ENCODE results near the gene TMPRSS4. TPM values are rescaled to one million over a fixed set of nuclear protein-coding genes. Genes with fewer than 3 reads are reported as not detected.
"Not testable (repeated sequence)": the region's sequence is repeated elsewhere in the genome, so short reads cannot be mapped to it uniquely, and the experiment has no call there.

The TMPRSS4 gene
- total RNA-seq, 2 experiments from 2014 or later, result not detected

GRCh38 chr11:118051611-118052461 is 25.0 kb upstream of the TMPRSS4 start:
- peak overlapping the region; percentile 86 for H3K27ac Mint-ChIP-seq
- H3K4me1 Mint-ChIP-seq, result peaks cover 51% of the 10 kb centered on the region
- H3K36me3 Mint-ChIP-seq, result no peaks in the 10 kb centered on the region
- no peaks in the 10 kb centered on the region for H3K9me3 Mint-ChIP-seq
- H3K4me3 Mint-ChIP-seq, result no peak overlapping the region
- H3K27me3 Mint-ChIP-seq, result no peaks in the 10 kb centered on the region
- DNase-seq, result peak; percentile 59

- Mint-ChIP-seq H3K36me3 (no peaks in the 10 kb centered on the region), H3K9me3 (no peaks in the 10 kb centered on the region), H3K27ac (peak overlapping the region; percentile 68), H3K4me1 (peaks cover 44% of the 10 kb centered on the region), H3K27me3 (peaks cover 5% of the 10 kb centered on the region), H3K4me3 (no peak overlapping the region)
- no peak for DNase-seq
Observed at GRCh38 chr11:118052581-118053206, 24.2 kb upstream of the TMPRSS4 start.

GRCh38 chr11:118054712-118055640 is 21.9 kb upstream of the TMPRSS4 start:
- Mint-ChIP-seq H3K4me3 (no peak overlapping the region), H3K4me1 (peaks cover 32% of the 10 kb centered on the region), H3K27ac (no peak overlapping the region), H3K36me3 (no peaks in the 10 kb centered on the region), H3K27me3 (peaks cover 5% of the 10 kb centered on the region), H3K9me3 (no peaks in the 10 kb centered on the region)
- no peak for DNase-seq

- DNase-seq, result no peak
- Mint-ChIP-seq H3K27me3 (peaks cover 5% of the 10 kb centered on the region), H3K27ac (no peak overlapping the region), H3K4me3 (no peak overlapping the region), H3K36me3 (no peaks in the 10 kb centered on the region), H3K9me3 (no peaks in the 10 kb centered on the region), H3K4me1 (peaks cover 23% of the 10 kb centered on the region)
Observed at GRCh38 chr11:118055966-118056365, 20.9 kb upstream of the TMPRSS4 start.

GRCh38 chr11:118056806-118057205 is 20.1 kb upstream of the TMPRSS4 start:
- H3K9me3 Mint-ChIP-seq, result no peaks in the 10 kb centered on the region
- H3K4me1 Mint-ChIP-seq, result peaks cover 15% of the 10 kb centered on the region
- H3K4me3 Mint-ChIP-seq, result no peak overlapping the region
- no peak overlapping the region for H3K27ac Mint-ChIP-seq
- H3K36me3 Mint-ChIP-seq, result no peaks in the 10 kb centered on the region
- peaks cover 5% of the 10 kb centered on the region for H3K27me3 Mint-ChIP-seq
- DNase-seq, result no peak

- peaks cover 5% of the 10 kb centered on the region for H3K27me3 Mint-ChIP-seq
- no peak overlapping the region for H3K27ac Mint-ChIP-seq
- H3K9me3 Mint-ChIP-seq, result no peaks in the 10 kb centered on the region
- no peak for DNase-seq
- H3K36me3 Mint-ChIP-seq, result no peaks in the 10 kb centered on the region
- H3K4me1 Mint-ChIP-seq, result peaks cover 8% of the 10 kb centered on the region
- no peak overlapping the region for H3K4me3 Mint-ChIP-seq
Observed at GRCh38 chr11:118057251-118058145, 19.4 kb upstream of the TMPRSS4 start.

GRCh38 chr11:118058311-118059245 is 18.3 kb upstream of the TMPRSS4 start:
- no peaks in the 10 kb centered on the region for H3K36me3 Mint-ChIP-seq
- H3K4me3 Mint-ChIP-seq, result no peak overlapping the region
- peaks cover 5% of the 10 kb centered on the region for H3K27me3 Mint-ChIP-seq
- no peak overlapping the region for H3K27ac Mint-ChIP-seq
- H3K9me3 Mint-ChIP-seq, result no peaks in the 10 kb centered on the region
- no peaks in the 10 kb centered on the region for H3K4me1 Mint-ChIP-seq
- no peak for DNase-seq

GRCh38 chr11:118059246-118059940 is 17.5 kb upstream of the TMPRSS4 start:
- no peaks in the 10 kb centered on the region for H3K36me3 Mint-ChIP-seq
- peaks cover 5% of the 10 kb centered on the region for H3K27me3 Mint-ChIP-seq
- H3K27ac Mint-ChIP-seq, result no peak overlapping the region
- H3K4me1 Mint-ChIP-seq, result no peaks in the 10 kb centered on the region
- DNase-seq, result no peak
- no peak overlapping the region for H3K4me3 Mint-ChIP-seq
- no peaks in the 10 kb centered on the region for H3K9me3 Mint-ChIP-seq

GRCh38 chr11:118060081-118060661 is 16.7 kb upstream of the TMPRSS4 start:
- no peaks in the 10 kb centered on the region for H3K36me3 Mint-ChIP-seq
- no peak for DNase-seq
- H3K27me3 Mint-ChIP-seq, result peaks cover 5% of the 10 kb centered on the region
- no peaks in the 10 kb centered on the region for H3K9me3 Mint-ChIP-seq
- no peaks in the 10 kb centered on the region for H3K4me1 Mint-ChIP-seq
- no peak overlapping the region for H3K27ac Mint-ChIP-seq
- H3K4me3 Mint-ChIP-seq, result no peak overlapping the region

GRCh38 chr11:118060869-118061268 is 16.0 kb upstream of the TMPRSS4 start:
- no peaks in the 10 kb centered on the region for H3K9me3 Mint-ChIP-seq
- DNase-seq, result no peak

GRCh38 chr11:118061586-118062125 is 15.2 kb upstream of the TMPRSS4 start:
- H3K27ac Mint-ChIP-seq, result no peak overlapping the region
- H3K27me3 Mint-ChIP-seq, result peaks cover 5% of the 10 kb centered on the region
- no peak overlapping the region for H3K4me3 Mint-ChIP-seq
- H3K36me3 Mint-ChIP-seq, result no peaks in the 10 kb centered on the region
- no peaks in the 10 kb centered on the region for H3K9me3 Mint-ChIP-seq
- H3K4me1 Mint-ChIP-seq, result no peaks in the 10 kb centered on the region
- DNase-seq, result no peak

More at GRCh38 chr11:118060869-118061268, 16.0 kb upstream of the TMPRSS4 start:
- H3K4me1 Mint-ChIP-seq, result no peaks in the 10 kb centered on the region
- H3K27ac Mint-ChIP-seq, result no peak overlapping the region
- no peaks in the 10 kb centered on the region for H3K36me3 Mint-ChIP-seq
- peaks cover 5% of the 10 kb centered on the region for H3K27me3 Mint-ChIP-seq
- no peak overlapping the region for H3K4me3 Mint-ChIP-seq

GRCh38 chr11:118062181-118062580 is 14.7 kb upstream of the TMPRSS4 start:
- H3K4me1 Mint-ChIP-seq, H3K27ac Mint-ChIP-seq, H3K36me3 Mint-ChIP-seq: not testable (repeated sequence)

More at GRCh38 chr11:118062181-118062580, 14.7 kb upstream of the TMPRSS4 start:
- not testable (repeated sequence) for H3K4me3 Mint-ChIP-seq, H3K9me3 Mint-ChIP-seq, DNase-seq, H3K27me3 Mint-ChIP-seq
